ENCODE results near the gene NRXN3. TPM values are rescaled to one million over a fixed set of nuclear protein-coding genes. Genes with fewer than 3 reads are reported as not detected.

Gene NRXN3
- total and polyA plus RNA-seq, 5 donors, result 1.5 to 4.7 (median 4.0) TPM

GRCh38 chr14:78324353-78324752 lies 154.2 kb downstream of the NRXN3 start:
- H3K27ac ChIP-seq (ENCODE audit: low read length), result no peak overlapping the region
- no peaks in the 10 kb centered on the region for H3K9me3 ChIP-seq (ENCODE audit: control insufficient read depth, low read length)
- intact Hi-C loops (cut with DNase I), result no loop called here
- no peaks in the 10 kb centered on the region for H3K27me3 ChIP-seq (ENCODE audit: control insufficient read depth, insufficient read depth)
- ATAC-seq, result no peak
- H3K4me3 ChIP-seq (ENCODE audit: low read length), result no peak overlapping the region
- 87% methylated on average over 1 of the region's 1 CpG for WGBS
- no peaks in the 10 kb centered on the region for H3K4me1 ChIP-seq (ENCODE audit: control insufficient read depth, insufficient read depth, low read length)
- DNase-seq, result no peak

- intact Hi-C loops (cut with DNase I), result no loop called here
- no peak for ATAC-seq
- Histone ChIP-seq H3K4me3 (ENCODE audit: low read length) (no peak overlapping the region), H3K27me3 (ENCODE audit: control insufficient read depth, insufficient read depth) (no peaks in the 10 kb centered on the region), H3K9me3 (ENCODE audit: control insufficient read depth, low read length) (no peaks in the 10 kb centered on the region), H3K4me1 (ENCODE audit: control insufficient read depth, insufficient read depth, low read length) (no peaks in the 10 kb centered on the region), H3K27ac (ENCODE audit: low read length) (no peak overlapping the region)
- 49% methylated on average over 2 of the region's 2 CpGs for WGBS
- no peak for DNase-seq
These were observed 155.7 kb downstream of the NRXN3 start for GRCh38 chr14:78325911-78326310.

- 76% methylated on average over 7 of the region's 7 CpGs for WGBS
- H3K27ac ChIP-seq (ENCODE audit: low read length), result no peak overlapping the region
- intact Hi-C loops (cut with DNase I), result no loop called here
- no peak for DNase-seq
- no peak for ATAC-seq
- H3K4me3 ChIP-seq (ENCODE audit: low read length), result no peak overlapping the region
- H3K9me3 ChIP-seq (ENCODE audit: control insufficient read depth, low read length), result no peaks in the 10 kb centered on the region
- H3K4me1 ChIP-seq (ENCODE audit: control insufficient read depth, insufficient read depth, low read length), result no peaks in the 10 kb centered on the region
- no peaks in the 10 kb centered on the region for H3K27me3 ChIP-seq (ENCODE audit: control insufficient read depth, insufficient read depth)
These were observed 157.5 kb downstream of the NRXN3 start for GRCh38 chr14:78327426-78328221.

GRCh38 chr14:78329371-78329770 lies 159.2 kb downstream of the NRXN3 start:
- H3K4me3 ChIP-seq (ENCODE audit: low read length), result no peak overlapping the region
- no peaks in the 10 kb centered on the region for H3K4me1 ChIP-seq (ENCODE audit: control insufficient read depth, insufficient read depth, low read length)
- no peaks in the 10 kb centered on the region for H3K27me3 ChIP-seq (ENCODE audit: control insufficient read depth, insufficient read depth)
- ATAC-seq (no peak), DNase-seq (no peak)
- intact Hi-C loops (cut with DNase I), result no loop called here
- no peak overlapping the region for H3K27ac ChIP-seq (ENCODE audit: low read length)
- WGBS, result 76% methylated on average over 1 of the region's 1 CpG
- no peaks in the 10 kb centered on the region for H3K9me3 ChIP-seq (ENCODE audit: control insufficient read depth, low read length)

- DNase-seq (no peak), ATAC-seq (no peak)
- Histone ChIP-seq H3K9me3 (ENCODE audit: control insufficient read depth, low read length) (no peaks in the 10 kb centered on the region), H3K4me1 (ENCODE audit: control insufficient read depth, insufficient read depth, low read length) (no peaks in the 10 kb centered on the region), H3K4me3 (ENCODE audit: low read length) (no peak overlapping the region), H3K27ac (ENCODE audit: low read length) (no peak overlapping the region), H3K27me3 (ENCODE audit: control insufficient read depth, insufficient read depth) (no peaks in the 10 kb centered on the region)
- intact Hi-C loops (cut with DNase I), result no loop called here
- 72% methylated on average over 2 of the region's 2 CpGs for WGBS
These were observed 165.4 kb downstream of the NRXN3 start for GRCh38 chr14:78335531-78335930.

- no peaks in the 10 kb centered on the region for H3K4me1 ChIP-seq (ENCODE audit: control insufficient read depth, insufficient read depth, low read length)
- H3K27ac ChIP-seq (ENCODE audit: low read length), result no peak overlapping the region
- H3K9me3 ChIP-seq (ENCODE audit: control insufficient read depth, low read length), result no peaks in the 10 kb centered on the region
- ATAC-seq (no peak), DNase-seq (no peak)
- intact Hi-C loops (cut with DNase I), result no loop called here
- 65% methylated on average over 3 of the region's 3 CpGs for WGBS
- no peak overlapping the region for H3K4me3 ChIP-seq (ENCODE audit: low read length)
- H3K27me3 ChIP-seq (ENCODE audit: control insufficient read depth, insufficient read depth), result no peaks in the 10 kb centered on the region
These were observed 170.1 kb downstream of the NRXN3 start for GRCh38 chr14:78340250-78340649.

GRCh38 chr14:78341827-78342389 lies 171.7 kb downstream of the NRXN3 start:
- Histone ChIP-seq H3K4me3 (ENCODE audit: low read length) (no peak overlapping the region), H3K9me3 (ENCODE audit: control insufficient read depth, low read length) (no peaks in the 10 kb centered on the region), H3K4me1 (ENCODE audit: control insufficient read depth, insufficient read depth, low read length) (no peaks in the 10 kb centered on the region), H3K27me3 (ENCODE audit: control insufficient read depth, insufficient read depth) (no peaks in the 10 kb centered on the region), H3K27ac (ENCODE audit: low read length) (no peak overlapping the region)
- intact Hi-C loops (cut with DNase I), result no loop called here
- ATAC-seq (no peak), DNase-seq (no peak)
- 74% methylated on average over 3 of the region's 3 CpGs for WGBS

- H3K27ac ChIP-seq (ENCODE audit: low read length), result no peak overlapping the region
- no peaks in the 10 kb centered on the region for H3K27me3 ChIP-seq (ENCODE audit: control insufficient read depth, insufficient read depth)
- no peak overlapping the region for H3K4me3 ChIP-seq (ENCODE audit: low read length)
- H3K4me1 ChIP-seq (ENCODE audit: control insufficient read depth, insufficient read depth, low read length), result no peaks in the 10 kb centered on the region
- ATAC-seq, result no peak
- H3K9me3 ChIP-seq (ENCODE audit: control insufficient read depth, low read length), result no peaks in the 10 kb centered on the region
- WGBS, result 64% methylated on average over 1 of the region's 1 CpG
- no peak for DNase-seq
- intact Hi-C loops (cut with DNase I), result no loop called here
These were observed 172.7 kb downstream of the NRXN3 start for GRCh38 chr14:78342879-78343278.

- ATAC-seq, result no peak
- intact Hi-C loops (cut with DNase I), result no loop called here
- WGBS, result 63% methylated on average over 4 of the region's 4 CpGs
- Histone ChIP-seq H3K9me3 (ENCODE audit: control insufficient read depth, low read length) (no peaks in the 10 kb centered on the region), H3K4me3 (ENCODE audit: low read length) (no peak overlapping the region), H3K27ac (ENCODE audit: low read length) (no peak overlapping the region), H3K4me1 (ENCODE audit: control insufficient read depth, insufficient read depth, low read length) (no peaks in the 10 kb centered on the region), H3K27me3 (ENCODE audit: control insufficient read depth, insufficient read depth) (no peaks in the 10 kb centered on the region)
- no peak for DNase-seq
These were observed 174.1 kb downstream of the NRXN3 start for GRCh38 chr14:78344290-78344689.

GRCh38 chr14:78345131-78345744 lies 175.1 kb downstream of the NRXN3 start:
- no peak overlapping the region for H3K27ac ChIP-seq (ENCODE audit: low read length)

GRCh38 chr14:78346747-78347146 lies 176.6 kb downstream of the NRXN3 start:
- Histone ChIP-seq H3K27me3 (ENCODE audit: control insufficient read depth, insufficient read depth) (no peaks in the 10 kb centered on the region), H3K4me1 (ENCODE audit: control insufficient read depth, insufficient read depth, low read length) (no peaks in the 10 kb centered on the region), H3K4me3 (ENCODE audit: low read length) (no peak overlapping the region), H3K27ac (ENCODE audit: low read length) (no peak overlapping the region), H3K9me3 (ENCODE audit: control insufficient read depth, low read length) (no peaks in the 10 kb centered on the region)
- DNase-seq (no peak), ATAC-seq (no peak)
- WGBS, result 72% methylated on average over 5 of the region's 5 CpGs
- intact Hi-C loops (cut with DNase I), result no loop called here

More at GRCh38 chr14:78345131-78345744, 175.1 kb downstream of the NRXN3 start:
- intact Hi-C loops (cut with DNase I), result no loop called here
- 71% methylated on average over 6 of the region's 6 CpGs for WGBS
- ATAC-seq (no peak), DNase-seq (no peak)
- H3K4me3 ChIP-seq (ENCODE audit: low read length), result no peak overlapping the region
- H3K9me3 ChIP-seq (ENCODE audit: control insufficient read depth, low read length), result no peaks in the 10 kb centered on the region
- H3K27me3 ChIP-seq (ENCODE audit: control insufficient read depth, insufficient read depth), result no peaks in the 10 kb centered on the region
- H3K4me1 ChIP-seq (ENCODE audit: control insufficient read depth, insufficient read depth, low read length), result no peaks in the 10 kb centered on the region
